GM18502 (cell line): ENCODE data around the gene TPK1.

ENCODE experiments used
- ATAC-seq: cut with Tn5 transposase; IDR thresholded peaks from one replicate; pipeline ENCODE4 v1.9.1; 2021; ENCODE audit warnings: mild to moderate bottlenecking; ENCODE audit not compliant: unreplicated experiment, poor library complexity

TPK1 gene

DNA sequence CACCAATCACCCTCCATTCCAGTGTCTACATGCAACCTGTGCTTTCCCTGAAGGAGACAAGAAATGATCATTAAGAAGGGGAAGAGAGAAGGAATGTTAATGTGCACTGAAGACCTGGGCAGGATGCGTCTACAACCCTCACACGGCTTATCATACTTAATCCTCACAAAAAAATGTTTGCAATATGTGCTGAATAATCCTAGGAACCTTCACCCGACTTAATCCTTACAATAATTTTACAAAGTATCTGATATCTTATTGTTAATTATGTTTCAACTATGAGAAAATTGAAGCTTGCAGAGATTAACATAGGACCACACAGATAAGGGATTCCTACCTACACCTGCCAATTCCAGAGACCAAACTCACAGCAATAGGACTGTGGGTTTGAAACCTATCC lies 287.3 kb downstream of the TPK1 start:
- ATAC-seq, result no peak

DNA sequence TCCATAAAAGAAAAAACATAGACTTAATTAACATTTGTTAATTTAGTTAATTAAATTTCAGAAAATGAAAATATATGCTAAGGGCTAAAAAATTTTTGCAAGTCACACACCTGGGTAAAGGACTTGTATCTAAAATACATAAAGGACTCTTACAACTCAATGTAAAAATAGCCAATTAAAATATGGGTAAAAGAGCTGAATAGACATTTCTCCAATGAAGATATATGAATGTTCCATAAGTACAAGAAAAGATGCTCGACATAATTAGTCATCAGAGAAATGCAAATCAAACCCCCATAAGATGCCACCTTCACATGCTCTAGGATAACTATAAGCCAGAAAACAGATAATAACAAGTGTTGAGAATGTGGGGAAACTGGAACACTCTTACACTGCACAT lies 288.0 kb downstream of the TPK1 start:
- no peak for ATAC-seq

DNA sequence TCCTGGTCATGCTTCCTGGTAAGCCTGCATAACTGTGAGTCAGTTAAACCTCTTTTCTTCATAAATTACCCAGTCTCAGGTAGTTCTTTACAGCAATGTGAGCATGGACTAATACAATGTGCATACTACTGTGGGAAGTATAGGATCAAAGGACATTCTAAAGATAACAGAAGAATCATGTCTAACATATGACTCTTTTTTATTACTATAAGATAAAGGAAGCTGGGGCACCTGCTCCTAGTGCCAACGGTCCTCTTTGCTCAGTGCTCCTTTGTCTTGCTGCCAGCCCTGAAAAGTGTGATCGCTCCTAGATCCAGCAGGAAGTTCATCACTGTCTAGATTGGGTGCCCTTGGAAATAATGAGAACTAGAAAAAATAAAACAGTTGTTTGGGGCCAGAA lies 289.1 kb downstream of the TPK1 start:
- no peak for ATAC-seq

DNA sequence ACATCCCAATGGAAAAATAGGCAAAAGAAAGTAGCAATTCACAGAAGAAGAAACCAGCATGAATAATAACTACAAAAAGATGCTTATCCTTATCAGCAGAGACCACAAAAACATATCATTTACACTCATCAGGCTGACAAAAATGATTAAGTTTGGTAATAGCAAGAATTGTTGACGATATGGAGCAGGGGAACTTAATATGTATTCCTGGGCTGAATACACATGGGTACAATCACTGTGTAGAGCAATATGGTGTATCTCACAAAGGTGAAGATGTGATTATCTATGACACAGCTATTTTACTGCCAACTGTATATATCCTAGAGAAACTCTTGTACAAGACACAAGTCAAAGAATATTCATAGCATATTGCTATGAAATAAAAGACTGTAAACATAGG lies 290.5 kb downstream of the TPK1 start:
- ATAC-seq, result no peak

DNA sequence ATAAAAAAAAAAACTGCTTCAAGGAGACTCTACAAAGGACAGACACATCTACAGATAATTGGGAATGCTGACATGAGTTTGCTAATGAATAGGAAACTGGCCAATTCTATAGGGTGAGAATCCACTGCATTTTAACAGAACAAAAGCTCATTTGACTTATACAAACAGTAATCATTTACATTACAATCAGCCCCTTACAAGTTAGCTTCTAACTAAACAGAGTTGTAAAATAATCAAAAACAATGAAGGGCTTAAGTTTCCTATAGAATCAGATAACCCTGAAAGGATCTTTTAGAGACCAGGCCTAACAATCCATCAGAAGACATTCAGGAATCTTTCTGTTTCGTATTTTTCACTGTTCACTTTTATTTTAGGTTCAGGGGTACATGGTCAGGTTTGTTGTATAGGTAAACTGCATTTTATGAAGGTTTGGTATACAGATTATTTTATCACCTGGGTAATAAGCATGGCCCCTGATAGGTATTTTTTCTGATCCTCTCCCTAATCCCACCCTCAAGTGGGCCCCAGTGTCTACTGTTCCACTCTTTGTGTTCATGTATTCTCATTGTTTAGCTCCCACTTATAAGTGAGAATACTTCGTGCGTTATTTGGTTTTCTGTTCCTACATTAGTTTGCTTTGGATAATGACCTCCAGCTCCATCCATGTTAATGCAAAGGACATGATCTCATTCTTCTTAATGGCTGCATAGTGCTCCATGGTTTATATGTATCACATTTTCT lies 301.0 kb downstream of the TPK1 start:
- ATAC-seq, result no peak

DNA sequence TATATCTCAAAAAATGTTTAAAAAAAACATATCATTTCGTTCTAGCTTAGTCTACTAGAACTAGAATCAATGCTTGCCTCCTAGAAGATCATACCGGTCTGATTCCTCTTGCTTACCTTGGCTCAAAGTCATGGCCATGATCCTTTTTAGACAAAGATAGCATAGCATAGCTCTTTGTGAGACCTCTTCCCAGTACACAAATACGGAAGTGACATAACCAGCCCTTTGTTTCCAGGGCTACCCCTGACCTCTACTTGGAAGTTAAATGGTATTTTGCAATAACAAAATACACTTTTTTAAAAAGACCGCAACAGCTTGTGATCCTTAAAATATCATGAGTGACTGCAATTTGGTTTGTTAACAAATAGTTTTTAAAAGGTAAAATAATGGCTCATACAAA lies 301.7 kb downstream of the TPK1 start:
- ATAC-seq, result no peak

DNA sequence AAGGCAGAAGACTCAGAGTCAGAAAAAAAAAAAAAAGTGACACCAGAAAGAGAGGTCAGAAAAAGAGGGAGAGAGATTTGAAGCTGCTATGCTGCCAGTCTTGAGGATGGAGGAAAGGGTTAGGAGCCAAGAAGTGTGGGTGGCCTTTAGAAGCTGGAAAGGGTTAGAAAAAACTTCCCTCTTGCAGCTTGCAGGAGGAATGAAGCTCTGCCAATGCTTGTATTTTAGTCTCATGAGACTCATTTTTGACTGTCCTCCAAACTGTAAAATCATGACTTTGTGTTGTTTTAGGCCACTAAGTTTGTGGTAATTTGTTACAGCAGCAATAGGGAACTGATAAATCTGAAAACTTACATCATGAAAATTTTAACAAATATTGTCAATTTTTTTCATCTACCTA lies 304.7 kb downstream of the TPK1 start:
- no peak for ATAC-seq

DNA sequence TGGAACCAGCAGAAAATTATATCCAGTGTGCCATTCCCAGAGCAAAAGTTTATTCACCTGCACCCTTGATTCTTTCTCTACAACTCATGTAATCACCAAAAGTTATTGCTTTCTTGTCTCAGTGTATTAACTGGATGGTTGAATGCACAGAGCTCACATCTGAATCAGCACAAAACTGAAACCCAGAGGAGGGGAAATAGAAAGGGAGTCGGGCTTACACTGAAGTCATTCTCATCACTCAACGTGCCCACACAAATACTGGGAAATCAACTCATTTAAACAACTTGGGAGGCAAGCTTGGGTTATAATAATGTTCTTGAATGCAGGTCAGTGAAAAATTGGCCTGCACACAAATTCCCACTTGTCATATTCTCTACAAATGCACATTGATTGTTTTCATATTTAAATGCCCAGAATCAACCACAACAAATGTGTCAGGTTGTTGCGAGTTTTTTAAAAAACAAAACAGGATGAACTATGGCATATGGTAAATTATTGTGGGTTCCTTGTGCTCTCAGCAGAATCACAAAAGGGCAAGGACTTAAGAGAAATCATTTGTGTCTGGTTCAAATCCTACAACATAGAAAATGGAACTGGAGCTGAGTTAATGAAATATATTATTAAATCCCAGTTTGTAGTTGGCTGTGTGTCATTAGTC lies 306.5 kb downstream of the TPK1 start:
- peak; percentile 100 for ATAC-seq

DNA sequence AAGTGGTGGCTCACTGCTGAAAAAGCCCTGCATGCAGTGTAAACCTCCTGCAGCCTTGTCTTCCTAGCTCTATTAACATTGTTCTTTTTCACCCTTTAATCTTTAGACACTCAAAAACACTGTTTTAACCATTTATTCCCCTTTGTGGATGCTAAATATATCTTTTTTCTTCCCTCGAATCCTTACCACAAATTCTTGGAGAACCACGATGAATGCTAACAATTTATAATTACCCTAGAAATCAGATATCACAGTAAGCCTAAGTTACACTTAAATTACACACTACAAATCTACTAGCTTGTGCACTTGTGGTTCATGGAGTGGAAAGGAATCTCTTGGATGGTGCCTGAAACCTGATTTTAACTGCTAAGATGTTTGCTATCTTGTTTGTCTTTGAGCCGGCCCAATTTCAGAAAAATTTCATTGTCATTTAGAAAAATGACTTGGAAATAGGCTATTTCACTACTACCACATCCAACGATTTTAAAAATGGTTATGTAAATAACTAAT lies 307.3 kb downstream of the TPK1 start:
- ATAC-seq, result no peak

DNA sequence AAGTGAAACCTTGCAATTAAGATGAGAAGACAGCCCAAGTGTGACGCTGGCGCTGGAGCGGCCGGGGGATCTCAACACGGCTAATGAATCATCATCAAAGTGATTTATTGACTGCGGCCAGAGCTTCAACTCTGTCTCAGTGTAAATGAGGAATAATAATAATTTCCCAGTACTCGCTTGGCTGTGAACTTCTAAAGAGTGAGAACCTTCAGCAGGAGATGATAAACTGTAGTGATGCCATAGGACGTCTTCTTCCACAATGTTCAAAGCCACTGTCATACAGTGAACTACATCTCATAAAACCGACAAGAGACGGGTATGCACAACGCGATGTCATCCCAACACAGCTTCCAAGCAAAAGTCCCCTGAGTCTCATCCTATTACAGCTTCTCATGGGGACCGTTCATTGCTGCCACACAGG lies 308.8 kb downstream of the TPK1 start:
- no peak for ATAC-seq

DNA sequence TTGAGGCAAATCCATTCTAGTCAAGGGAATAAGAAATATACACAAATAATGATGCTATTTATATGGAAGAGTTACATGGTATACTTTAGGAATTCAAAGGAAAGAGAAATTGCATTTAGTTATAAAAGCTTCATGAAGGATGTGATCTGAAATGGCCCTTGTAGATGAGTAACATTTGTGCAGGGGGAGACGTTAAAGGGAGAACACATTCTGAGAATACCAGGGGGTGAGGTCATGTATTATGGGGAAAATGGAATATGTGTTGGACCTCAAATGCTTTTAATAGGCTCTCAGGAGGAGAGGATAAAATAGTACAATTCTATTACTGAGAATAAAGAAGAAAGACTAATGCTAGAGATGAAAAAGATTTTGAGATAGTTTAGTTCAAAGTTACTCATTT lies 309.9 kb downstream of the TPK1 start:
- no peak for ATAC-seq

DNA sequence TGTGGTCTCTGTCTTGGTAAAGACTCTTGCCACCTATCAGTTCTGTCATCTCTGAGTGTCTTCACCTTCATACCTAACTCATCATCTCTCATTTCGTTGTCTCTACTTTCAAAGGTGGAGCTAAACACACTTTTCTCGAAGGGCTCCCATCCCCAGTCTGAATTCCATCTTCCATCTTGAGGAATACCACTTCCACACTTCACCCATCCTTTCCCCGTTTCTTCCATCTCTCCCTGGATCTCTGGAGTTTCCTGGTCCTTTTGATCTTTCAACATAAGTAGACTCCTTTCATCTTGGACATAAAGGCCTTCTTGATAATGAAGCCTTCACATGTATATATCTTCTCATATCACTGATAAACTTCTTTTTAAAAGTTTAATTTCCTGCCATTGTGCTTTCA lies 311.6 kb downstream of the TPK1 start:
- no peak for ATAC-seq

DNA sequence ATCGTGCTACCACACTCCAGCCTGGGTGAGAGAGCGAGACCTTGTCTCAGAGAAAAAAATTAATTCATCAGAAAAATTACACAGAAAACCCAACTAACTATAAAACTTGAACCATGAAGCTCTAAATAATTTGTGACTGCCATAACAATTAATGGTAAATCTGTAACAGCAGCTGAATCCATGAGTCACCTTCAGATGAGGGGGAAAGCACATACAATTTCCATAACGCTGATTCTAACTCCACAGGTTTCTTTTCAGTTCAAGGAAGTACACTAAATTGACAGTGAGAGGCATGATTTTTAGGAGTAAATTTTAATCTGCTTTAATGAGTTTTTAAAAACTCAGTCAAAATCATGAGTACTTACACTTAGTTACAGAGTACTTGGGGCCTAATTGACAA lies 312.2 kb downstream of the TPK1 start:
- ATAC-seq, result no peak

DNA sequence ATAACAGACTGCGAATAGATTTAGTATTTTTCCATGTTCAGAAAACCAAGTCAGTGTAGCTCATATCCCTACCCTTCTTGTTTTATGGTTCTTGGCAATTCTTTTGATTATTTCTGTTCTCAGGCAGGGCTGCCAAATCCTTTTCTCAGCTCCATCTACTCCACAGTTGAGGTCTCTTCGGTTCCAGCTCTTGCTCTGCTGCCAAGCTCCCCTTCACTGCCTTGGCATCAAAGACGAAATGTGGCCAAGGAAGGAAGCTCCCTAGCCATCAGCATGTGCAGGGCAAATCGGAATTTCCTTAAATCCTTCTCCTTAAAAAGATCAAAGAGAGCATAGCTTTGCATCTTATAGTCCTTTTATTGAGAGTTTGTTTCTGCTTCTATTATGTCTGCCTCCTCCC lies 315.9 kb downstream of the TPK1 start:
- no peak for ATAC-seq

DNA sequence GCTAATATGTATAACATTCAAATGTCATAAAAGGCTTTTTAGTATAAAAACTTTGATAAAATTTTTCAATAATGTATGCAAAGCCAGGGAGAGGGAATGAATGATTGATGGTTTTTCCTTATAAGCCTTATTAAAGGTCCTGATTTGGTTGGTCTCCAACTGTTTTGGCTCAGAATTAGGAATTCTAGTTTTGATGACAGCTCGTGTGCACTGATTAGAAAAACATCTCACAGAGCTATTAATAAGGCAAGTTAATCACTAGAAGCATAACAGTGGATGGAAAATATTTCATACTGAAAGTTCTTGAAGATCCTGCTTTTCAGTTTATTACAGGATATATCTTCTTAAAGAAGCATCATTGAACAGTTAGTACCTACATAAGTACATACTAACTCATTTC lies 317.5 kb downstream of the TPK1 start:
- ATAC-seq, result no peak

DNA sequence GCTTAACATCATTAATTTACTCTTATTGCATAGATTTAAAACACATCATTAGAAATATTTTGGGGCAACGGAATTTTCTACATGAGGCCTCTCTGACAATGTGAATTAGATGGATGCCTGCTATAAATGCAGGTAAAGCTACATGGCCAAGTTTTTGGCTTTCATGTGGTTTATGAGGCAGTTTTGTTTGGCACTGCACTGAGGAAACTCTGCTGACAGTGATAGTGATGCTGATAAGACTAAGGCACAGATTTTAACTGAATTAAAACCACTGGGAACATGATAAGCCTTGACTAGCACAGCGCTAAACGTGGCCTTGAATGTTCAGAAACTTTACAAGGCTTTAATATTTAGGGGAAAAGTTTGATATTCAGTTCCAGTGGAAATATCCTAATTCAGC lies 318.1 kb downstream of the TPK1 start:
- no peak for ATAC-seq

DNA sequence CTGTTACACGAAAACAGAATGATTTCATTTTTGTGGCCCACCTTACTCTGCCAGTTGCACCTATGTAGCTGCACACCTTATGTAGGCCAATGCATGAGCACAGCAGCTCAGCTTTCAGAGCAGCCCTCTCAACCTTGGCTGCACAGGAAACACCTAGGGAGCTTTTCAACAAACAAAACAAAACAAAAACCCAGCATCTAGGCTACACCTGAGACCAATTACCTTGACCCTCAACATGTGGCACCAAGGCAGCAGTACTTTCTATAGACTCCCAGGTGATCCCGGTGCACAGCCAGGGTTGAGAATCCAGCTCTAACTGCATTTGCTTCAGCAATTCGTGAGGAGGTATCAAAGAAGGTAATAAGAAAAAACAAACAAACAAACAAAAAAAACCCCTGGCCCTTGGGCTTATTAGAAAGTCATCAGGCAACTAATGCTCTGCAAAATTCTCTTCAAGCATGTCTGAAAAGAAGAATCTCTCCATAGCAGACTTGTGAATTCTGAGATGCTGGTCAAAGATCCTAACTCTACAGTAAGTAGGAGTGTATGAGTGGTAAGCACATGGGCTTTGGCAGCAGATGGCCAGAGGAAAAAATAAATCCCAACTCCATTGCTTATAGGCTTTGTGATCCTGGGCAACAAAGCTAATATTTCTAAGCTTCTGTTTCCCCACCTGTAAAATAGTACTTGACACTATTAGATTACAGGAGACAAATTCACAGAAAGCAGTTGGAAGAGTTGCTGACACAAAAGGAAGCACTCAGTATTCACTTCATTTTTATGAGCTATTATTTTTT lies 318.9 kb downstream of the TPK1 start:
- ATAC-seq, result no peak

DNA sequence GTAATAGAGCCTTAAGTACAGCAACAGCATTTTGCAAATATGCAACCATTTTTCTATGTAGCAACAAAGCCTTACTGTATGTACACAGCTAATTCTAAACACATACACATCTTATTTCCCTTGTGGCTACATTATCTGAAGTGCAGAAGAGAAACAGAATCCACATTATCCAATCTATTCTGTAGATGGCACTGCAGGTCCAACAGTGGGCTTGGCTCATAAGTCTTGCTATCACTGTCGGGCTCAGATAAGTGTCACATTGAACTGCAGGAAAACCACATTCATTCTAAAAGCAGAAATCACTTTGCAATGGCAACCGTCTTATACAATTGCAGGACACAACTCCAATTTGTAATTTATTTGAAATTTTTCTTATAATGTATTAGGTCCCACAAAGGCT lies 322.5 kb downstream of the TPK1 start:
- no peak for ATAC-seq

DNA sequence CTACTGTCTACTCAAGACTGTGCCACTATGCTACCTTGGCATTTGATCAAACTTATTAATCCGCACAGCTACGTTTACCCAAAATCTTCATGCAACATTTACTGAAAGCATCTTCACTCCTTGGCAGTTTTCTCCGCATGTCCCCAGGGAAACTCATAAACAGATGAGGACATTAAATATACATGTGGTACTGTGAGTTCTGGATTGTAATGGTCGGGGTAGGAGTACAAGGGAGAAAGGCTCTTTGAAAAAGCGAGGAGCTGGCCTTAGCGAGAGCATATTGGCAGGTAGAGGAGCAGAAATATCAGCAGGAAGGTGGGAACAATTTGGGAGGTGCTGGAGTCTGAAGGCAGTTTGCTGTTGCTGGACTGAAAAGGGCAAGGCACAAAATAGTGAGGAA lies 325.2 kb downstream of the TPK1 start:
- ATAC-seq, result no peak

DNA sequence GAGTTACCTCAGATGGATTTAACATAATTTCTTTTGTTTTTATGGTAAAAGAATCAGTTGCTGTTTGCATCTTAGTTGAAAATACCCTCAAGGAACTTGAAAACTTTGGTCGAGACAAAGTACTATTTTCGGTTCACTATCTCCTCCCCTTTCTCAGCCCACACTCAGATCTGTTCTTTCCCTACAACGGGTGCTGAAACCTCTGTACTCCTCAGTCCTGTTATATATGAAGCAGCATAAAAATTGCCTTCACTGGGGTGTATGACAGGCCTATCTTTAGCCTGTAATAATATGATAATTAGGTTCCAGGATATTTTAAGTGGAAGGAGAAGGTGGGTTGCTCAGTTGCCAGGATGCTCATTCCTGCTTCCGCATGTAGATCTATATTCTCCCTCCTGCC lies 327.2 kb downstream of the TPK1 start:
- peak; percentile 90 for ATAC-seq

DNA sequence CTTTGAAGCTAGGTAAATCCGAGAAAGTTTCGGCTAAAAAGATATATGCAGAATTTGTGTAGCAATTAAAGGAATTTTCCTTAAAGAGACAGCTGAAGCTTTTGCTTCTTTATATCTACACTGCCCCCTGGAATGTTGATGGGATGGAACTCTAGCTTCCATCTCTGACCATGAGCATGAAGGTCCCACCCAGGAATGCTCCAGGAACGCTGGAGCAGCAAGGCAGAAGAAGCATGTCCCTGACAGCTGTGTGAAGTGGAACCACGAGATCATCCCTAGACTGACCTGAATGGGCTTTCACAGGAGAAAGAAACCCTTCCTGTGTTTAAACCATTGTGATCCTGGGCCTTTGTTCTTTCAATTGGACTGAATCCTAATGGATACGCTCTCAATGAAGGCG lies 332.6 kb downstream of the TPK1 start:
- no peak for ATAC-seq
